NCI-H82 treated with DMSO at 0.1 percent for 48 hours (cell line): Measurements from ENCODE around the gene TMEM95.

Source experiments
- DNase-seq: peaks from one replicate; lab custom pipeline; 2025; ENCODE audit not compliant: unreplicated experiment; lab: John Stamatoyannopoulos, UW

TMEM95 gene

GRCh38 chr17:7403977-7404736, 49.2 kb downstream of the TMEM95 start, which contains the start of gene TMEM256:
Gene TMEM256, minus strand, starts transcription at chr17:7404097. Its CDS starts 13 bp downstream, at chr17:7404084.
- DNase-seq, result peak; percentile 99

- DNase-seq, result peak; percentile 18
Observed at GRCh38 chr17:7404737-7405349, 49.9 kb downstream of the TMEM95 start.

GRCh38 chr17:7405350-7406234, 50.6 kb downstream of the TMEM95 start:
- peak; percentile 17 for DNase-seq

DNA sequence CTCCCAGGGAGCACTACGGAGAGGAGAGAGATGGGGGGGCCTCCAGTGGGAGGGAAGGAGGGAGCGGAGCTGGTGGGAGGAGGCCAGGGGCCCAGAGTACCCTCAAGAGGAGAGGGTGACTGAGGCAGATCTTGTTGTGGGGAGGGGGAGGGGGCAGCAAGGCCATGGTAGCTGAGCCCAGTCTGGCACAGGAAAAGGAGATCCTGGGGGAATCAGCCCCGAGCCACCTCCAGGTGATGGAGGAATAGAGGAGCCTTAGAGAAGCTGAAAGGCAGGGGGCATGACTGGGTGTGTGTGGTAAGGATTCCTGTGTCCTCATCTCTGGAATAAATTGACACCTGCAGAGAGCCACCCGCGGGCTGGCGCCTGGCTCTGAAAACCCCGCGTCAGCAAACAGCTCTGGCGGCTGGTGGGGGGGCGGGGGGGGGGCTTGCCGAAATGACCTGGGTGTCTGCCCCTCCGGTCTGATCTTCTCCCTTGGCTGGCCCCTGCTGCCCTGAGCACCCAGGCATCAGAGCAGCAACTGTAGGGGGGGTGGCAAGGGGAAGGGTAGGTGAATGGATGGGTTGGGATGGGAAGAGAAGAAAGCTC, 51.4 kb downstream of the TMEM95 start:
- no peak for DNase-seq
